ENCODE data around the gene PTPRN2.

PTPRN2 gene

DNA sequence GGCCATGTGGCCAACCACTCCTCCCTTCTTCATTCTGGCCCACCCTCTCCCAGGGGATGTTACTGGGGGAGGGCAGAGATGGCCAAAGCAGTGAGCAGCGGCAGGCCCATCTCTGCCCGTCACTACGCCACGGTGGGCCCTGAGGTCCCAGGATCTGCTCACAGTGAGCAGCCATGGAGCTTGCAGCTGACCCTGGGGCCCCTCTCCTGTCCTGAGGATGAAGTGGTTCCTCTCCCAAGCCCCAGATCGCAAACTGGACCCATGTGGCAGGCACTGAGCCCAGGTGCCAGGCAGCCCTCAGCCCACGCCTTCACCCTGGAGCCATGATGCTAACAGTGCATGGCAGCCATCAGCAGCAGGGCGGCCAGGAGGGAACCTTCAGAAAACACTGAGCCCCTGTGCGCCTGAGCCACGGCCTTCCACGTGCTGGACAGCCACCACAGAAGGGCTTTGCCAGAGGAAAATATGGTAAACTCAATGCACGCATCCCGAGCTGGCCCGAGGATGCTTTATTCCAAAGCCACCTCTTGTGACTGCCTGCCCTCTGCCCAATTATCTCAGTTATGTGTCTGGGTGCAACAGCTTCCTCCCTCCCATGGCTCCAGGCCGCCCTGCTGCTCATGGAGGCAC lies 485.7 kb downstream of the PTPRN2 start:
- no peak for DNase-seq

DNA sequence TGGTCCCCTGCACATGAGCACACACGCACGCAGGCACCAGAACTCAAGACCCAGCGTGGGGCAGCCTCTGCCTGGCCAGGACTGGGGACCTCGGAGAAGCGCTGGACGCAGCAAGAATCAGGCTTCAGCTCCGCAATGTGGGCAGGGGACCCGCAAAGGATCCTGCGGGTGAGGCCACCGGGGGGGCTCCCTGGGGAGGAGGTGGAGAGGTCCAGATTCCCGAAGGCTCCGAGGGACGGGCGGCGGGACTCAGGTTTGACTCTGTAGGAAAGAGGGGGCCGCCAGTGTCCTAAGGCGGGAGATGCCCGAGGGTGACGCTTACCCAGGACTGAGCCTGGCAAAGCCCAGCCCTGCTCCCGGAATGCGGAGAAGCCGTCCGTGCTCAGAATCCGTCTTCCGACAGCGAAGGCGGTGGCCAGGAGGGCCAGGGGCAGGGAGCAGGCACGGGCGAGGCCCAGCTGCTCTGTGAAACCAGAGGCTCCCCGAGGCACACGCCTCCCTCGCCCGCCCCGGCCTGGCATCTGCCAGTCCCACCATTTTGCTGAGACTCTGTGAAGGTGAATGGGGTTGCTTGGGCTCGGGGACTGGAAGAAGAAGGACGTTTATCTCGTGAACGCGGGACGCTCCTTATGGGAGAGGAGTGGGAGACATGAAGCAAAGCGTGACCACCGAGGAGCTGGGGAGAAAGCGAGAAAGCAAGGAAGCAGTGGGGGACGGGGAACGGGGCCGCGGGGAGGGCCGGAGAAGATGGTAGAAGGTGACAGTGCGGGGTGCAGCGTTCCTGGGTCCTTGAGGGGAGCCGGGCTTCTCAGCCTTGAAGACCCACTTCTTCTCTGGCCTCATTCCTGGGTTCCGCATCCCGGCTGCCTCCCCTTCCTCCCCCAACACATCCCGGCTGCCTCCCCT lies 489.2 kb downstream of the PTPRN2 start:
- DNase-seq = no peak

DNA sequence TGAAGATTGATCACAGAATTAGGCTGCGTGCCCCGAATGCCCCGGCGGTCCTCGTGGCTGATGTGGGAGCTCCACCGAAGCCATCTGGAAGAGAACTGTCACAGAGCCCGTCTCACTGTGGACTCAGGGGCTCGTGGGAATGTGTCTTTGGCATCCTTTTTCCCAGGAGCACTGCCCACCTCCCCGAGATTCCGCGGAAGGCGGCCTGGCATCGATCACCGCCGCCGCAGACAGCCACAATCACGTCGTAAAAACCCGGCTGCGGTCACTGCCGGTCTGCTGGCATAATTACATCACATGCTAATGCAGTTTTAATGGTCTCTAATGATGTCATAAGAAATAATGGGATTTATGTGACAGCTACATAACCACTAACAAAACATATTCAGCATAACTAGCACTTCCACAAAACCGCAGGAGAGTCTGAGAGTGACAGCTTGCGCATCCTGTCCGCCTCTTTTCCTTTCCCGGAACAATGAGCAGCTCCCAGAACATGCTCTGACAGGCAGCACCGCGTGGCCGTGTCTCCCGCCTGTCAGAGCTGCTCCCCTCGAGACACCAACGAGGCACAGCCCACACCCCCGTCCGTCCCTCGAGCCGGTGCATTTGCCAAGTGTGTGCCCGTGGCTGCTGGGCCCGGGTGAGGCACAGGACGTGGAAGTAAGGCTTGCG lies 490.0 kb downstream of the PTPRN2 start:
- DNase-seq = no peak

DNA sequence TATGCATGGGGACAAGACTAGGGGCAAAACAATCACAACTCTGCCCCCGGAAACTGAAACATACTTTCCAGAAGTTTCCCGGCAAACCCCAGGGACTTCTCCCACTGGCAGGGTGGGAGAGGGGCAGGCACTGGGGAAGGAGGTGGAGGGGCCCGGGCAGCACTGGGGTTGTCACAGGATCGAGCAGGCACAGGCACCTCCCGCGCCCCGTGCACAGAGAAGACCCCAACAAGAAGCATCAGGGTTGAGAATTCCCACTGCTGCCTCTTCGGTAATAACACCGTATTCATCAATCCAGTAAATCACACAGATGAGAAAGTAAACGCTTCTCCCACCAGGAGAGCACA lies 490.5 kb downstream of the PTPRN2 start:
- DNase-seq = no peak

DNA sequence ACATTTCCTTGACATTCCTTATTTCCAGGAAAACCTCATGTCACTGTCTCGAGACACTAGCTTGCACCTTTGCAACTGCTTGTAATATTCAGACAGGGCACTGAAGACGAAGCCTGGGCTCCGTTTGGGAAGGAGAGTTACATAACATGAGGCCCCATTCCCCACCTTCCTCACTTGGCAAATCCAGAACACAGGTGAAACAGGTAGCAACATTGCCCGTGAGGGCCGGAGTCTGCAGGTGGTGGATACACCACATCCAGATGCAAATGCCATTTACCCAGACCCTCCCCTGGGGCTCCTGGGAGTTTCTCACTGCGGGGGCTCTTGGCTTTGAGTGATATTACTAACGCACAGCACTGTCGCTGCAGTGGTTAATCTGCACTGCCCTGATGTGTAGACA lies 491.0 kb downstream of the PTPRN2 start:
- no peak for DNase-seq

DNA sequence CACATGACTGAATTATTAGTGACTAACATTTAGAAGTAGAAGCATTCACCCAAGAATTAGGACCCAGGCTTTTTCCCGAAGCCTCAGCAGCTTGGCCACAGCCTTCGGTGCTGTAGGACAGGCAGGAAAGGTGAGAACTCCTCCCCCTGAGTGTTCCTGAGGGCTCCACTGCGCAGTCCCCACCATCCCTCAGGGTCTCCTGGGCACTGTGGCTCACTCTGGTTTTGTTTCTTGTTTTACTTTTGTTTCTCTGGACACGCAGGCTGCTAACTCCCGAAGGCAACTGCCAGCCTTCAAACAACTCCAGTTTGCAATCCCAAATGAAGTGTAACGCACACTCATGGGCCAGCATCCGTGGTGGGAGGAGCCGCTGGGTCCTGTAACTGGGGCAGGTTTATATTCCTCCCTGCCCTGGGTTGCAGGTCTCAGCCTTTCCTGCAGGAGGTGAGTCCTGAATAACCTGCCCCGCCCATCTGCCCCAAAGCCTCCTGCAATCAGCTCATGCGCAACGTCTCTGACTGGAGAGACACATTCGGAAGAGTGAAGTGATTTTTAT lies 492.9 kb downstream of the PTPRN2 start:
- DNase-seq = no peak

DNA sequence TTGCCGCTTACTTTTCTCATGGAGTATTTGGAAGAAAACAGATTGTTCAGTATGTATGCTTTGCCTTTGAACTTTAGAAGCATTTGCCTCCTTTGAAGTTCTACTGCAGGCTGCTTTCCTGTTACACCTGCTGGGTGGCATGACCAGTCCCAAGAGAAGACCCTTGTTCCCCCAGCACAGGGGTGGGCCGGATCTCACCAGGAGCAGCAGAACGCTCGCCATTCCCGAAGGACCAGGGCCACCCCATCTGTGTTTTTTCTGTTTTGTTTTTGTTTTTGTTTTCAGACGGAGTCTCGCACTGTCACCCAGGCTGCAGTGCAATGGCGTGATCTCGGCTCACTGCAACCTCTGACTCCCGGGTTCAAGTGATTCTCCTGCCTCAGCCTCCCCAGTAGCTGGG lies 493.6 kb downstream of the PTPRN2 start:
- no peak for DNase-seq

DNA sequence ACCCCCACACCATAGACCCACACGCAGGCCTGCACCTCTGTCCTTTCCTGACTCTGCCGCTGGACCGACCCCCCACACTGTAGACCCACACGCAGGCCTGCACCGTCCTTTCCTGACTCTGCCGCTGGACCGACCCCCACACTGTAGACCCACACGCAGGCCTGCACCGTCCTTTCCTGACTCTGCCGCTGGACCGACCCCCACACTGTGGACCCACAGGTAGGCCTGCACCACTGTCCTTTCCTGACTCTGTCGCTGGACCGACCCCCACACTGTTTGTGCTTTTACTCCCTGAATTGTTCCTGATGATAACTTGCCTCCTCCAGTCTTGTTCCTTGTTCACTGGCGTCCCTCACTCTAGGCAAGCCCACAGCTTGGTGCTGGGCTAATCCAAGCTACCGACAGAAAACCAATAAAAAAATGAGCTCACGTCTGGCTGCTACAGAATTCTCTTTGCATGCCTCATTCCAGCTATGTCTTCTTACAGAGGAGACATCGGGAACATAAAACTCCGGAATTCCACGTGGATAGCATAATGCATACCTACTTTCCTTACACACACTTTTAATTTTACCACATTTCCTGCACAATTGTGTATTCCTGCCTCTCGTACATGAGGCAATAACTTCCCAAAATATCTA lies 494.3 kb downstream of the PTPRN2 start:
- DNase-seq = no peak

DNA sequence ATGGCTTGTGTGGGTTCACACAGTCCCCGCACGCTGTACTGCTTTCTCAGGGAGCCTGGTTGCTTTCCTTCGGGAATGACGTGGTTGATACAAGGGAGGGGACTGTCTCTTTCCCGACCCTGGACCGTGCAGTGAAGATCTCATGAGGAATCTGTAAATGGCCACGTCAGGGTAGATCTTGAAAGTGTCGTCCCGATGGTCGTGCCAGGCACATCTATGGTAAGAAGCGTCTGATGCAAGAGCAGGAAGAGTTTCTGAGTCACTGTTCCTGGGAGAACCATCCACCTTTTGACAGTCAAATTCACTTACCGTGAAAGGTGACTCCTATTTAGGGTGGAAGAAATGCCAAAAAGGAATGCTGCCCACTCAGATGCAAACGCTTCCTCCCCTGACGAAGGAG lies 500.4 kb downstream of the PTPRN2 start:
- DNase-seq = no peak

DNA sequence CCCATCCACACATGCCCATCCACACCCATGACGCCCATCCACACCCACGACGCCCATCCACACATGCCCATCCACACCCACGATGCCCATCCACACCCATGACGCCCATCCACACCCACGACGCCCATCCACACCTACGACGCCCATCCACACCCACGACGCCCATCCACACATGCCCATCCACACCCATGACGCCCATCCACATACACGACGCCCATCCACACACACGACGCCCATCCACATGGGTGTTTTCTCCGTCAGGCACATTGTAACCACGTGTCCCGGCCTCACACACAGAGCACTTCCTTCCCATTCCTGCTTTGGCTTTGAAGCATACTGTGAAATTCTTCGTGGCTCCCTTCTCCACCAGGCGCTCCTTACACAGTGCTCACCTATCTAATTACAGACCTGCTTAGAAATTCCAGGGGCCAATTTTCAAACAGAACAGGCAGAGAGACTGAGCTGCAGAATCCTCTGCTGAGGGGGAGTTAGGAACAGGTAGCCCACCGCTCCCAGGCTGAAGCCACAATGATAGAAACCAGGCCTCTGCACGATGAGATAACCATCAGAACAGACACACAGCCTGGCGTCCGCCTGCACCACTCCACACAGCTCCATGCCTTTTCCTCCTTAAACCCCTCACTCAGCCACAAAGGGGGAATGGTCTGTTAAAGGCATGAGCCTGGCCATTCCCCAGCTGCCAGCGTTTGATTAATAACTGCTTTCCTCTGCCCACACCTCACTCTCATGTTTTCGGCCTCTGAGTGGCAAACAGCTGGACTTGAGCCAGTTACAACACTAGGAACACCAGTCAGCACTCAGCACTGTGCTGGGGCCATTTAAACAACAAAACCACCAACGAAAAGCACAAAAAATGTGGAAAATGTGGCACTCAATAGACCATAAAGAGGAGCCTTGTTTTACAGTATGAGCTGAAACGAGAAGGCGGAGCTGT lies 501.6 kb downstream of the PTPRN2 start:
- no peak for DNase-seq

DNA sequence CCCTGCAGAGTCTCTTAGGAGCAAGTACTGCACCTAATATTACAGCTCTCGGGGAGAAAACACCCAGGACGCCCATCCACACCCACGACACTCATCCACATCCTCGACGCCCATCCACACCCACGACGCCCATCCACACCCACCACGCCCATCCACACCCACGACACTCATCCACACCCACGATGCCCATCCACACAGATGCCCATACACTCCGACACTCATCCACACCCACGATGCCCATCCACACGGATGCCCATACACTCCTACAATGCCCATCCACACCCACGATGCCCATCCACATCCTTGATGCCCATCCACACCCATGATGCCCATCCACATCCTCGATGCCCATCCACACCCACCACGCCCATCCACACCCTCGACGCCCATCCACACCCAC lies 503.1 kb downstream of the PTPRN2 start:
- no peak for DNase-seq

DNA sequence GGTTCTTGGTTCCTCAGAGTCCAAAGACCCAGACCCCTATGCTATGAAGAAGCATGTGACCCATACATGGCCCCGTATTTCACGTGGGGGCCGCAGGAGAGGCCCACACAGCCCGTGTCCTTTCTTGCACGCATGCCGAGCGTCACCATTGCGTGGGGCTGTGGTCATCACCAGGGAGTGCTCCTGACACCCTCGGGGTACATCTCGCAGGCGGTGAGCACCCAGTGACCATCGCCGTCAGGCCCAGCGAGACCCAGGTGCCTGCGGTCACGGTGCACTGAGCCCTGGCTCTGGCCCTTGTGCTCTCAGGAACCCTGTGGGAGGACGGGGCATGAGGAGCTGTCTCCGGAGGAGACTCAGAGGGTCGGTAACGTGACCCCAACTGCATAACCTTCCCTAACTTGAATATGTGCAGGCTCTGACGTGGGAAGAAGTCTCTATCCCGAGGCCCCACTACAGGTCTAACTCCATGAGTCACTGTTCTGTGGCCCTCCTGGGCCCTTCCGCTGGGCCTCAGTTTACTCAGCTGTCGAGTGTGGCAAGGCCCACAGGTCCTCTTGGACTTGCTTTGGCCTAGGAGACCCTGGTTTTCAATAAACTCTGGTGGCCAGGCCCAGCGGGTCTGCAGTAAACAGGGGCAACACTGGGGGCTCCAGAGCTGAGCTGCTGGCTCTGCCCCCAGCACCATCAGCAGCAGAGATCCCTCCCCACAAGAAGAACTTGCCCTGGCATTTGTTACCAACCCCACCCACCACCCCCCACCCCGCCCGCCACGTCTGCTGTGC lies 503.9 kb downstream of the PTPRN2 start:
- no peak for DNase-seq

DNA sequence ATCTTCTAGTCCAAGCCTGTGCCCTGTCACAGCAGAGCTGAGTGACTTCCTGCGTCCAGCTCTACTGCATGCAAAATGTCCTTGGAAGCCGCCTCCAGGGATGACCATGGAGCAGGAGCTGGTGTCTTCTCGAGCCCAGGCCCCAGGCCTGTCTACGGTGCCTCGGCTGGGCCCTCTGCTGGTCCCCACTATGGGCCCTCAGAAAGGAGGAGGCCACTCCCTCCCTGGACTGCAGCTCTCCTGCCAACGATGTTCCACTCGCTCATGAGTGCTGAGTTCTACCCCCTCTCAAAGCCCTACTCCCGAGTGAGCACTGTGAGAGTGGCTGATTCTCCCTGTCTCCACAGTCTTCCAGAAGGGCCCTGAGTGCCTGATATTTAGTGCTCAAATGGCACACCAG lies 504.9 kb downstream of the PTPRN2 start:
- DNase-seq = no peak

DNA sequence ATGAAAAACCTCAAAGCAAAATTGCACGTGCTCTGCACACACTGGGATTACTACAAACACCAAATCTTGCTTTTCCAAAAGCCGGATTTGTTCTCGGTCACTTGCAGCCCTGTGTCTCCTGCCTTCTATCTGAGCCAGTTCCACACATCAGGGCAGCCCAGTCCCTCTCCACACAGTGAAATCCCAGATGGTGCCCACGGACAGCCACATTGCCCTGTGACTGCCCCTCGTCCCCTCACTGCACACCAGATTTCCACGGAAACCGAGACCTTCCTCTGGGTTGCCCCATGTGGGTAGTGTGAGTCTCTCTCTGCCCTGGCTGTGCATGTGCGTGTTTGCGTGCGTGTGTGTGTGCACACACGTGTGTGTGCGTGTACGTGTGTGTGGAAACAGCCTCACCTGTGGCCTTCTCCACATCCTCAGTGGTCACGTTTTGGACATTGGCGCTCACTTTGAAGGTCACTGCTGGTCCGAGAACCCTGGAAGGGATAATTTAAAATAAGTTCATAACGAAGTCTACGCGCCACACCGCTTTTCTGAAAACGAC lies 506.7 kb downstream of the PTPRN2 start:
- DNase-seq = no peak

DNA sequence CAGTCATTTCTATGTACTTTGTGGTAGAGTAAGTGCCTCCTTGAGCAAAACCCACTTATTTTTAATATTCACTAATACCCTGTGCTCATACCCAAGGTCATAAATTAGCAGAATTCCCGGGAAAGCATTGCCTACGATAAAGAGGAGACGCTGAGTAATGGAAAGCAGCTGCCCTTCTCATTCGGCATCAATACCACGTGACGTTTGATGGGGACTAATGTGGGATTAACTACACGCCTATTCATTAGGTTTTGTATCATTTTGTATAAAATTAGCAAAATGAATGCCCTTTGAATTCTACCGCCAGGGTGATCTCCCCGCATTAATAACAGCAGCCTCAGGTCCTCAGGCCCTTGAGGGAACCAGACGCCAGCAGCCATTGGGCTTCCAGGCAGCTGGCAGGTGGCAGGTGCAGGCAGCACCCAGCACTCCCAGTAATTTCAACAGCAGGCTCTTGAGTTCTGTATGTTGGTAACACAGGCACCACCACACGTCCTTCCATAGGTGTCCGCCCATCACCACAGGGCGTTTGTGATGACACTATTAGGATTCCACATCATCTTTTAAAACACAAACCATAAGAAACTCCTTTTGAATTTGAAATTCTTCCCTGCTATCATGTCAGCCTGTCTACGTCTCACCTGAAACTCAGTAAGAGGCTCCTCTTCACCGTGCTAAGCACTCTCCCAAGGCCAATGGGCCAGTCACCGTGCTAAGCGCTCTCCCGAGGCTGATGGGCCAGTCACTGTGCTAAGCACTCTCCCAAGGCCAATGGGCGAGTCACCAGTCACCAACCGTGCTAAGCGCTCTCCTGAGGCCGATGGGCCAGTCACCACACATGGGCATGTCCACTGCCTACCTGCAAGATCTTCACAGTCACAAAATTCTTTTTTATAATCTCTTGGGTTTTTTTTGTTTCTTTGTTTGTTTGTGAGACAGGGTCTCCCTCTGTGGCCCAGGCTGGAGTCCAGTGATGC lies 509.4 kb downstream of the PTPRN2 start:
- no peak for DNase-seq

DNA sequence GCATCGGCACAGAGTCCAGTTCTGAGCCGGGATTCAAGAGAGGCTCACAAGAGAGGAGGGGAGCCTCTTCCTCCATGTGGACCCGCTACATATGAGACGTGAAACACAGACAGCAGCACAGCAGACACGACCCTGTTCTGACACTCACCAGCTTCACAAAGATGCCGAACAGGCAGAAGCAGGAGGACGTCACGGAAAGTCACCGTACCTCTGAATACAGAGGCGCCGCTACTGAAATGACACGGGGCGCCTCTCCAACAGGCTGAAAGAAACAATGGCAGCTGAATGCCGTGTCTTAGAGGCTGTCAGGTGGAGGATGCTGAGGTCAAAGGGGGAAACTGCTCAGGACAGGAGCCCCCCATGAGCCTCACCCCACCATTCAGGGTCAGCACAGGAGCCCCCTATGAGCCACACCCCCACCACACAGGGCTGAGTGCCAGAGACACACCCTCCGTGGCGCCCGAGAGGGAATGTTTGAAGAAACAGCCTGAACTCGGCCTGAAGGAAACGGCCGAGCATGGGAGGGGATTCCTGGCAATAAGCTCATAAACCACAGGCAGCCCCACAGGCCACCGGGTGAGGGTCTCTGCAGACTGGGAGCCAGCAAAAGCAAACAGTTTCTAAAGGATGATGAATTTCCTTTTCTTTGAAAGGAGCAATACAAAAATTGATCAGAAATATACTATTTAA lies 510.3 kb downstream of the PTPRN2 start:
- DNase-seq = no peak

DNA sequence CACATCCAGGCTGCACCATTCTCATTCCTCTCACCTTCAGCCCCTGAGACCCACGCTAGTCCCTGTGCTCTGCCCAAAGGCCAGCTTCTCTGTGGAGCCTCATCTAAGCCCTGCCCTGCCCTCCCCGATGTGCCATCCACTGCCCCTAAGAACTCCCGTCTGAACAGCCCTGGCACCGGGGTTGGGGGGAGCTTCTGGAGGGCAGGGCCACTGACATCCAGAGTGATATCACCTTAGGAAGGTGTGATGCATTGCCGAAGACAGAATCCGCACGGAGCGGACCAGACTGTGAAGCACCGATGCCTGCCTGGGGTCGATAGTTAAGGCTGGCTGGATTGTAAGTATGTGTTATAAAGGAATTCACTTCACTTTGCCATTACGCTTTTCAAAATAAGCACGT lies 511.0 kb downstream of the PTPRN2 start:
- no peak for DNase-seq

DNA sequence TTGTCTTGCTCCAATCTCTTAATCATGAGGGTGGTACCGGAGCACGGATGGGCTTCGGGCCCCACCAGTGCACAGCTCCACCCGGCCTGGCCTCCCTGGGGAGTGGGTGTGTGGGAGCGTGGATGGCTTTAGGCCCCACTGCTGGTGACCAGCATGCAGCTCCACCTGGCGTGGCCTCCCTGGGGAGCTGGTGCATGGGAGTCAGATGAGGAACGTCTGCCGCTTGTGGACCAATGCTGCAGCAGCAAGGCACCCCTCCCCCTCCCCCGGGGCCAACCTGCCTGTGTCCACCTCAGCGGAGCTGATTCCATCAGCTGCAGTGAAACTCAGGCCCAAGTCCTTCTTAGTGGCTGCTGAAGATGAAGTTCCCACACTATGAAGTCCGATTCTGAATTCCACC lies 511.4 kb downstream of the PTPRN2 start:
- no peak for DNase-seq

DNA sequence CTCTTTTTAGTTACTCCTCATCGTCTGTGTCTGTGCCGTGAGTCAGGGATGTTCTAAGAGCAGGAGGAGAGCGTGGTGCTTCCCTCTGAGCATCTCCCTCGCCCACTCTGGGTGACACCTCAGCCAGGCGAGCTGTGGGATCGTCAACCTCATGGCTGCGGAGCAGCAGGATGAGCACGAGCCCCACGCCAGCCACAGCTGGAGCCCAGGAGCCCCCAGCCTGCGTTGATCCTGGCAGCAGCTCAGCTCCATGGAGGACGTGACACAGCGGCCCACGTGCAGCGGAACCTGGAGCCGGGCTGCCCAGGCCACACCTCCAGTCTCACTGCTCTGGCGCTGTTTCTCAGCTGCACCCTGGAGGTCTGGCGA lies 512.0 kb downstream of the PTPRN2 start:
- no peak for DNase-seq

Data from Kasumi-1 (cell line).